GM18505 (cell line): Measurements from ENCODE around the gene TCF12.
"Not testable (repeated sequence)": the region's sequence is repeated elsewhere in the genome, so short reads cannot be mapped to it uniquely, and the experiment has no call there.

ENCODE experiments used
- ATAC-seq: cut with Tn5 transposase; IDR thresholded peaks from one replicate; pipeline ENCODE4 v1.9.1; 2021; ENCODE audit not compliant: unreplicated experiment
- POLR2A ChIP-seq: IDR thresholded peaks from 4 replicates; pipeline ENCODE4 v1.6.1; 2011; ENCODE audit warnings: borderline replicate concordance; ENCODE audit not compliant: insufficient read depth, insufficient read length; ENCODE audit errors: extremely low read depth

TCF12 gene

DNA sequence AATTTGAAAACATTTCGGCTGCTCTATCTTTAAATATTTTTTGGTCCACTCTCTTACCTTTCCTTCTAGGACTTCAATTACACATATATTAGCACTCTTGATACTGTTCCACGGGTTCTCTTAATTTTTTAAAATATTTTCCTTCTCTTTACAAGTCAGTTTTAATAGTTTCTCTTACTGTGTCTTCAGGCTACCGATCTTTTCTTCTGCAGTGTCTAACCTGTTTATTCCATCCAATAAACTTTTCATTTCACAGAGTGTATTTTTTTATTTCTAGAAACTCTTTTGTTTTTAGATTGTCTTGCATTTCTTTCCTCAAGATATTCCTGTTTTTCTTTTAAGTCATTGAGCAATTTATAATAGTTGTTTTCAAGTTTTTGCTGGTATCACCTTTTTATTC lies 27.7 kb downstream of the TCF12 start:
- ATAC-seq = no peak
- no peak for TF ChIP-seq POLR2A

DNA sequence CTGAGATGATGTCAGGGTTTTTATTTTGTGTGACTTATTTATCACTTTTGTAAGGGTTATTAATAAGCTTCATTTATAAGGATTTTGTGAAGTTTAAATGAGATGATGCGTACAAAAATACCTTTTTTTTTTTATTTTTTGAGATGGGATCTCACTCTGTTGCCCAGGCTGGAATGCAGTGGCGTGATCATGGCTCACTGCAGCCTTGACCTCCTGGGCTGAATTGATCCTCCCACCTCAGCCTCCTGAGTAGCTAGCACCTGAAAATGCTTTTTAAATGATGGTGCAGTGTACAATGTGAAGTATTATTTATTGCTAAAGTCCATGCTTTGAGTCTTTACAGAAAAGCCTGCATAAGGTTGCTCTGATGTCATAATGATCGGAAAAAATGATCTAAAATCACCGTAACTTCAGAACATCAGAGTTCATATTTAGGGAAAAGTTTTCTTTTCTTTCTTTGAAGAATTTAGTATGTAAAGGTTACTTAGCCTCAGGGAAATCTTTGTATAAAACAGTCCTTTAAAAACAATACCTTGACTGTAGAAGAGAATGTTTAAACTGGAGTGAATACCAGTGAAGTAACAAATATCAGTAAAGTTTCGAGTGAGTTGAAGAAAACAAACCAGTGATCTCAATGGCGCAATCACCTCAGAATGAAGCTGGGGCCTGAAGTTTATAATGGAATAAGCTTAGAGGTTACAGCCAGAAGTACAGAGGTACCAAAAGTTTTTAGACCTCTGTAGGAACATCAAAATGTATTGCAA lies 29.7 kb downstream of the TCF12 start:
- no peak for ATAC-seq
- no peak for TF ChIP-seq POLR2A

DNA sequence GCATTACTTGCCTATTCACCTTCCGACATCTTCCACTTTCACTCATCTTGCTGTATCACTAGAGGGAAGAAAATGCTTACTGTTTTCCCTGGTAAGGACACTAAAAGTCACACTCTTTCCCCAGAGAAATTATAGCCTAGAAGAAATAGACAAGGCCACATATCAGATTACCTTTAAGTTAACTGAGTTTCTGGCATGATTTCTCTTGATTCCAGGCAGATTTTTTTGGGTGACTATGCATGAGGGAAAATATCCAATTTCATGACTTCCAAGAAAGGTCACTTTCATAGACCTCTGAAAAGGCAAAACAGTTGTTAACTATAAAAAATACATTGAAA lies 30.3 kb downstream of the TCF12 start:
- no peak for TF ChIP-seq POLR2A
- ATAC-seq = no peak

DNA sequence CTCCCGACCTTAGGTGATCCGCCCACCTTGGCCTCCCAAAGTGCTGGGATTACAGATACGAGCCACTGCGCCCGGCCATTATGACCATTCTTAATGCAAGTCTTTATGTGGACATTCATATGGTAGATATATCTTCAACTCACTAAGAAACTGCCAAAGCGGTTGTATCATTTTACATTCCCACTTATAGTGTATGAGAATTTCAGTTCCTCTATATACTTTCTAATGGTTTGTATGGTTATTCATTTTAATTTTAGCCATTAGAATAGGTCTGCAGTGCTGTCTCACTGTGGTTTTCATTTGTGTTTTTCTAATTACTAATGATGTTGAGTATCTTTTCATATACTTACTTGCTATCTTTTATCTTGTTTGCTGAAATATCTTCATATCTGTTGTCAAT lies 32.5 kb downstream of the TCF12 start:
- peak; percentile 81 for ATAC-seq
- TF ChIP-seq POLR2A = no peak

DNA sequence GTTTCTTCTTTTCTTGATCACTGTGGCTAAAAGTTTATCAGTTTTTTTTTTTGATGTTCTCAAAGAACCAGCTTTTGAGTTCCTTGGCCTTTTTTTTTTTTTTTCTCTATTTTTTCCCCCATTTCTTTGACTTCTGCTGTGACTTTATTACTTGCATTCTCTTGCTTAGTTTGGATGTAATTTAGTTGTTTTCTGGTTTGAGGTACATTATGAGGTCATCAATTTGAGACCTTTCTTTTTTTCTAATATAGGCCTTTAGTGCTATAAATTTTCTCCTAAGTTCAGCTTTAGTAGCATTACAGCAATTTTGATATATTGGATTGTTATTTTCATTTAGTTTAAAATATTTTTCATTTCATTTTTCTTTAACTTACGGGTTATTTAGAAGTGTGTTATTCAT lies 35.3 kb downstream of the TCF12 start:
- TF ChIP-seq POLR2A = no peak
- no peak for ATAC-seq

DNA sequence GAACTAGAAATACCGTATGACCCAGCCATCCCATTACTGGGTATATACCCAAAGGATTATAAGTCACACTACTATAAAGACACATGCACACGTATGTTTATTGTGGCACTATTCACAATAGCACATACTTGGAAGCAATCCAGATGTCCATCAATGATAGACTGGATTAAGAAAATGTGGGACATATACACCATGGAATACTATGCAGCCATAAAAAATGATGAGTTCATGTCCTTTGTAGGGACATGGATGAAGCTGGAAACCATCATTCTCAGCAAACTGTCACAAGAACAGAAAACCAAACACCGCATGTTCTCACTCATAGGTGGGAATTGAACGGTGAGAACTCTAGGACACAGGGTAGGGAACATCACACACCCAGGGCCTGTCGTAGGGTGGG lies 36.6 kb downstream of the TCF12 start:
- not testable (repeated sequence) for ATAC-seq

DNA sequence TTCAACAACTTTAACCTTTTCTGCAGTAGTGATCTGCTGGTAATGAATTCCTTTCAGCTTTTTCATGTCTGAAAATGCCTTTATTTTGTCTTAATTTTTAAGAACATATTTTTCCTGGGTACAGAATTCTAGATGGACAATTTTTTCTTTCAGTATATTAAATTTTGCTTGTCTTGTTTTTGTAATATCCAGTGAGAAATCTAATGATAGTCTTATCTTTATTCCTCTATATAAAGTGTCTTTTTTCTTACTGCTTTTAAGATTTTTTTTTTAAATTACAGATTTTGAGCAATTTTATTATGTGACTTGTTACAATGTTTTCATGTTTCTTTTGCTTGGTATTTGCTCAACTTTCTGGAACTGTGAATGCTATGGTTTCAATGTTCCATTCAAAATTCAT lies 38.1 kb downstream of the TCF12 start:
- no peak for TF ChIP-seq POLR2A
- no peak for ATAC-seq

DNA sequence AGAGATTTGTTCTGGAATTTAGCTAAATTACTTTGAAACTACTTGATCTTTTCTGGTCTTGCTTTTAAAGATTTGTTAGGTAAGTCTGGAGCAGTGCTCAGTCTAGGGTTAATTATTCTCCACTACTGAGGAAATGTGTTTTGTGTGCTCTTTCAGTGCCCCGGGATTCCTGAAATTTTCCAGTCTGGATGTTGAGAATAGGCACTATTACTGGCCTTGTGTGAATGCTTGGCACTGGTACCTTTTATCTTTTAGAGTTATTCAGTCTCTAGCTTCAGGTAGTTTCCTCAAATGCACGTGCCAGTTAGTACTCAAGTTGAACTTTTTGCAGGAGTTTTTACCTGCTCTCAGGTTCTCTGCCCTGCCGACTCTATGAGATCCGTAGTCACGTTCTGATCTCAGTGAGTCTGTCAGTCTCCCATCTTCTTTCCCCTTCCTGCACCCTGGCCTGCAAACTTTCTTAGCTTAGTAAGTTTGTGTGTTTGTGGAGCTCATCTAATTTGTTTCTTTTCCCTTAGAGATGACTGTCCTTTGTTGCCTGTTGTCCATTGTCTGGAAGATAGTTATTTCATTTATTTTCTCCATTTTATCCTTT lies 39.5 kb downstream of the TCF12 start:
- TF ChIP-seq POLR2A = no peak
- ATAC-seq = no peak

DNA sequence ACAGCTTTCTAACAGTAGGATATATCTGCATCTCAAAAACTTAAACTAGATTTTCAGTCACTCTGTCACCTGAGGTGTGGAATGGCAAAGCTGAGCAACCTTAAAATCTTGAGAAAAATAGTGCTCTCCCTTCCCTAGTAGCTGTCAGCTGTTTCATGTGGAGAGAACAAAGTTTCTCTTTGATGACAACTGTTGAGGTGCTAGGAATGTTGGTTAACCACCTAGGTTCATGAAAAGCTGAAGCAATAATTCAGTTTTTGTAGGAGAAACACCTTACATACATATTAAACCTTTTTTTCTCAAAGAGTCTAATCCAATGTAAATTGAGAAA lies 40.8 kb downstream of the TCF12 start:
- no peak for TF ChIP-seq POLR2A
- ATAC-seq = no peak

DNA sequence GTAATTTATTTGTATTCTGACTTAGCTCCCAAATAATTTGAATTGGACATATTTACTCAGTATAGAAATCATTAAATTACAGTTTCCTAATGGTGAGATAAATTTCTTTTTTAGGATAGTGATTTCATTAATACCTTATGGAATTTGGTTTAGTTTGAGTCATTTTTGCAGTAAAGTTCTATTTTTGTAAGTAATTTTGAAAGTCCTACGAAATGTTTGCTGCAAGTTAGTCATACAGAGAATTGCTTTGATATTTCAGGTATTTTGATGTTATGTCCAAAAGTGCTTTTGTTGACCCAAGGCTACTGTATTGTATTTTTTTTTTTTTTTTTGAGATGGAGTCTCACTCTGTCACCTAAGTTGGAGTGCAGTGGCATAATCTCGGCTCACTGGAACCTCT lies 41.7 kb downstream of the TCF12 start:
- no peak for ATAC-seq
- TF ChIP-seq POLR2A = no peak

DNA sequence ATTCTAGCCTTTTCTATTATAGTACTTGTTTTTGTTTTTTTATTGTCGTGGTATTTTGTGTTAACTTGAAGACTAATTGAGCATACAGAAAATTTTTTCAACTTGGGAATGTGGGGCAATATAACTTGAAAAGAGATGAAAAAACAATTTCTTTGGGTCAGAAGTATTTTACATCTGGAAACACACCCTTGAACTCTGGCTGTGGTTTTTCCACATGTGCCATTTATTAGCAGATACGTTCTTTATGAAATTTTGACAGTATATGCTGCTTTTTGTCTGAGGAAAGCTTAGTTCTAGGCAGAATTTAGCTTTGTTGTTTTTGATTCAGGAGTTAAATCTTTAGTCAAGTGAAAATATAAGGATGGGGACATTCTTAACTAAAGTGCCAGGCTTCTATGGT lies 44.7 kb downstream of the TCF12 start:
- no peak for TF ChIP-seq POLR2A
- no peak for ATAC-seq

DNA sequence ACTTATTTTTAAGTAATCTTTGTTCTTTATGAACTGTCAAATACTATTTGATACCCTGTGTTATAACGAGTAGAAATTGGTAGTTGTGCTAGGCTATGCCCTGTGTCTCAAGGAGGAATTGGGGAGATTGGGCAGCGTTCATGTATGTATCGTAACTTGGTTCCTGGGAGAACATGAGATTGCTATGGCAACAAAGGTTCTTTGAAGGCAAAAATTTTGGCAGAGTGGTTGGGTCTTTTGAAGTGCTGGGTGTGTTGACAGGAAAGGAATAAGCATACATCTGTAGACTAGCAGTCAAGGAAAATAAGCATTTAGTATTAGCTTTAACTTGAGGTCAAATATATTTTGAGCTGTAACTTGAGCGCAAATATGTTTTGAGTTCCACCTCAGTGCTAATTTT lies 45.3 kb downstream of the TCF12 start:
- TF ChIP-seq POLR2A = no peak
- ATAC-seq = no peak

DNA sequence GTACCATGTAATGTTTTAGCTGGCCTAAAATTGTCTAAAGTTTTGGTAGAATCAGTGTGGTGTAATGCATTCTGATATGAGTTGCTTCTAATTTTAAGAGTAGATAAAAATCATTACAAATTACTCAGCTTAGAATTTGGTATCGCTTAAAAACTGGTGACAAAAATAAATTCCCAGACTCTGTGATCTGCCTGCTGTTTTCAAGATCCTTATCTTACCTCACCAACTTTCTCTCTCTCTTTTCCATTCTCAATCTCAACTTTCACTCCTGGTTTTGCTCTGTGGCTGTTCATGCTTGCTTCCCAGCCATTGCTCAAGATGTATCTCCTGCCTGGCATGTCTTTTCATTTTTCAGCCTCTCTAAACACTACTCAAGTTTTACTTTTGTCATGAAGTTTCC lies 45.7 kb downstream of the TCF12 start:
- ATAC-seq = no peak
- no peak for TF ChIP-seq POLR2A

DNA sequence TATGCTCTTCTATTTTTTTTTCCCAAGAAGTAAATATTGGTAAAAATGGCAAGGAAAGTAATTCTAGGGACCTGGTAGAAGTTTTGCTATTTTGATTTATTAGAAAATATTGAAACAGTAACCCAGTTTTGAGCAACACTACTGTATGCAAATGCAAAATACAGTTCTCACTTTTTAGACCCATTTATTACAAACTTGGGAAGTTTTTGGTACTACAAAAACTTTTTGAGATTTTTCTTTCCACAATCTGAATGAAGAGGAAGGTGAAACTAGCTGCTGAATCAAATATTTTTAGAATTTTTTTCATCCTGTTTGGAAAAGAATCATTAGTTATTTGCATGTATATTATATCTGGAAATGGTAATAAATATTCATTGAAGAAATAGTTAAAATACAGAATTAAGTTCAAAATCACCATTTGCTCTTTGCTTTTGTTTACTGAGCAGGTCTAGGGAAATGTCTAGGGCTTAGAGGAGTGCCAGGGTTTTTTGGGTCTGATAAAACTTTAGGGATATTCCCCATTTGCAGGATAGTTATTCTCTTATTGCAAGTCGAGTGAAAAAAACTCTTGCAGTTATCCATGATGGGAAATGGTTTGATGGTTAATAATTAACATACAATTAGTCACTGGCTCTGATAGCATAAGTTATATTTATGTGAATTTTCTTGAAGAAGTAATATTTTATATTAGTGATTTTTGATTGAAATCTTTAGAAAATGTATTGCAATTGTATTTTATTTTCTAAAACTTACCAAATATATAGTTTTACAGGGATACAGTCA lies 47.0 kb downstream of the TCF12 start:
- no peak for ATAC-seq
- no peak for TF ChIP-seq POLR2A
